ENCODE results near the gene NRG3. TPM values are rescaled to one million over a fixed set of nuclear protein-coding genes. Genes with fewer than 3 reads are reported as not detected.

Gene NRG3
- total and polyA plus RNA-seq, 9 donors, result 0.04 to 4.5 (median 0.15) TPM; not detected in 2

DNA sequence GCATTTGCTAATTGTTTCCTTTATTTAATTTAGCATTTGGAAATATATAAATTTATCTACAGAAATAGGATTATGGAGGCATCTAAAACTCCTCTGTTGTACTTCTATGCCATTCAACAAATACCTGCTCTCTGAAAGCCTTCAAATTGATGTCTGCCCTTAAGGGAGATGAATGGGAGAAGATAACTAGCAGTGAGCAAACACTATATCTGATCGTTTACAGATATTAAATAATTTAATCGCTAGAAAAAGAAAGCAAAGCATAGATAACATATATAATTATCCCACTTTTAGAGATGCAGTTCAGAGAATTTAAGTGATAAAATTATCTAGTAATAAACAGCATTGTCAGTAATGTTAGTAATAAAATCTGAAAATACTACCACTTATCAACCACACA lies 524.9 kb downstream of the NRG3 start:
- intact Hi-C loops (cut with DNase I), result no loop called here
- H3K4me3 ChIP-seq, result no peak overlapping the region
- no peak for TF ChIP-seq EP300 (IDR thresholded peaks at IDR 0.05)
- TF ChIP-seq, protein P1, sequence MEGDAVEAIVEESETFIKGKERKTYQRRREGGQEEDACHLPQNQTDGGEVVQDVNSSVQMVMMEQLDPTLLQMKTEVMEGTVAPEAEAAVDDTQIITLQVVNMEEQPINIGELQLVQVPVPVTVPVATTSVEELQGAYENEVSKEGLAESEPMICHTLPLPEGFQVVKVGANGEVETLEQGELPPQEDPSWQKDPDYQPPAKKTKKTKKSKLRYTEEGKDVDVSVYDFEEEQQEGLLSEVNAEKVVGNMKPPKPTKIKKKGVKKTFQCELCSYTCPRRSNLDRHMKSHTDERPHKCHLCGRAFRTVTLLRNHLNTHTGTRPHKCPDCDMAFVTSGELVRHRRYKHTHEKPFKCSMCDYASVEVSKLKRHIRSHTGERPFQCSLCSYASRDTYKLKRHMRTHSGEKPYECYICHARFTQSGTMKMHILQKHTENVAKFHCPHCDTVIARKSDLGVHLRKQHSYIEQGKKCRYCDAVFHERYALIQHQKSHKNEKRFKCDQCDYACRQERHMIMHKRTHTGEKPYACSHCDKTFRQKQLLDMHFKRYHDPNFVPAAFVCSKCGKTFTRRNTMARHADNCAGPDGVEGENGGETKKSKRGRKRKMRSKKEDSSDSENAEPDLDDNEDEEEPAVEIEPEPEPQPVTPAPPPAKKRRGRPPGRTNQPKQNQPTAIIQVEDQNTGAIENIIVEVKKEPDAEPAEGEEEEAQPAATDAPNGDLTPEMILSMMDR (IDR thresholded peaks at IDR 0.05), result no peak
- TF ChIP-seq POLR2A (IDR thresholded peaks at IDR 0.05), result no peak
- H3K9me3 ChIP-seq, result no peaks in the 10 kb centered on the region
- H3K27me3 ChIP-seq, result no peaks in the 10 kb centered on the region
- 39 to 57% (median 52%) methylated on average over 2 of the region's 2 CpGs for WGBS, 3 donors
- no peak overlapping the region for H3K27ac ChIP-seq
- H3K36me3 ChIP-seq, result no peaks in the 10 kb centered on the region
- no peaks in the 10 kb centered on the region for H3K4me1 ChIP-seq (ENCODE audit: insufficient read depth)
- no peak for DNase-seq

DNA sequence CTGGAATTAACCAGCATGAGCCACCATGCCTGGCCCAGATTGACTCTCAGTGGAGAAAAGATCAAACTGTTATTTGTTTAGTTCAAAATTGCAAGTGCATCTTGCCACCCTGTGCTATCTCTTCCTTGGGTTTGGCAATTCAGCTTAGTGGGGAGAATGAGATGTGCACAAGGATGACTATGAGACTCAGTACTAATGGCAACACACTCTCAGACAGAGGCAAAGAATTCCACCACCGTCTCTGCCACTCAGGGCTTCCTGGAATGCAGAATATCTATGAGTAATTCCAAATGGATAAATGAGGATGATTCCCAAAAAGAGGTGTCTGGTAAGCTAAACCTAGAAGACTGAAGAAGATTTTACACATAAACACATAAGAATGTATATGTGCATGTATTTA lies 525.8 kb downstream of the NRG3 start:
- TF ChIP-seq POLR2A (IDR thresholded peaks at IDR 0.05) (no peak), EP300 (IDR thresholded peaks at IDR 0.05) (no peak)
- TF ChIP-seq, protein P1 (IDR thresholded peaks at IDR 0.05), result no peak
- no peak overlapping the region for H3K27ac ChIP-seq
- 41 to 55% (median 54%) methylated on average over 1 of the region's 1 CpG for WGBS, 3 donors

DNA sequence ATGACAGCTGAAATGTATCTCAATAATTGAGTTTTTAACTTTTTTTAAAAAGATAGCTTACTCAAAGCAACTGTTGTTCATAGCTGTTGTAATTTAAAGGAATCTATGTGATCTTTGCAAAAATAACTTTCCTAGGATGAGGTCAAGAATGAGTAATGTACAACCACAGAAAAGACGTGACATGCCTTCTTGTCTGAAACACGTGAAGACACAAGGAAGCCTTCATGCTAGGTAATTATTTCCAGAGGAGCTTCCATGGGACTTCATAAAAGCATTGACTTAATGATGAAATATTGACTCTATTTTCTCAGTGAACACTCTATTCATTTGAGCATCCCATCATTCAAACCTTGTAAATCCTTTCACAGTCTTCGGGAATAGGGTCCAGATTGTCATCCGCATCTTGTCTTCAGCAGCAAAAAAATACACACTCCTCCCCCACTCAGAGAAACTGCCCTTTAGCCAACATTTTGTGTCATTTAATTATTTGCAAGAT lies 528.0 kb downstream of the NRG3 start:
- Histone ChIP-seq H3K27me3 (no peaks in the 10 kb centered on the region), H3K36me3 (no peaks in the 10 kb centered on the region), H3K9me3 (no peaks in the 10 kb centered on the region), H3K27ac (no peak overlapping the region), H3K4me1 (ENCODE audit: insufficient read depth) (no peaks in the 10 kb centered on the region), H3K4me3 (no peak overlapping the region)
- TF ChIP-seq EP300 (IDR thresholded peaks at IDR 0.05), result no peak
- no peak for TF ChIP-seq POLR2A (IDR thresholded peaks at IDR 0.05)
- TF ChIP-seq, protein P1 (IDR thresholded peaks at IDR 0.05), result no peak
- WGBS, 3 donors, result 65 to 72% (median 70%) methylated on average over 4 of the region's 4 CpGs
- no peak for DNase-seq
- intact Hi-C loops (cut with DNase I), result no loop called here

More for the DNA sequence above, 525.8 kb downstream of the NRG3 start:
- H3K4me3 ChIP-seq, result no peak overlapping the region
- intact Hi-C loops (cut with DNase I), result no loop called here
- no peaks in the 10 kb centered on the region for H3K4me1 ChIP-seq (ENCODE audit: insufficient read depth)
- no peak for DNase-seq
- no peaks in the 10 kb centered on the region for H3K9me3 ChIP-seq
- H3K27me3 ChIP-seq, result no peaks in the 10 kb centered on the region
- no peaks in the 10 kb centered on the region for H3K36me3 ChIP-seq

DNA sequence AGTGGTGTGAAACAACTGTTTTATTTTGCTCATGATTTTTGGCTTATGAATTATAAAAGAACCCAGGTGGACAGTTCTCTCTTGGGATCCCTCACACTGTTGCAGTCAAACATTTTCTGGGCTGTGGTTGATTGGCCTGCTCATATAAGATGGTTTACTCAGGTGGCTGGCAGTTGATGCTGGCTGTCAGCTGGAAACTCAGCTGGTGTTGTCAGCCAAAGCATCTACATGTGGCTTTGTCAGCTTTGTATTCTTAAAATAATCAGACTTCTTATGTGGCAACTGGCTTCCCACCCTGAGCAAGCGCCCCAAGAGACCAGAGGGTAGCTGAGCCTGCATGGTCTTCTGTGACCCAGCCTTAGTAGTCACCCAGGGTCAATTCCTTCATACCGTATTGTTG lies 534.7 kb downstream of the NRG3 start:
- H3K27me3 ChIP-seq, result no peaks in the 10 kb centered on the region
- DNase-seq, result no peak
- TF ChIP-seq, protein P1 (IDR thresholded peaks at IDR 0.05), result no peak
- TF ChIP-seq EP300 (IDR thresholded peaks at IDR 0.05) (no peak), POLR2A (IDR thresholded peaks at IDR 0.05) (no peak)
- 80 to 88% (median 84%) methylated on average over 2 of the region's 2 CpGs for WGBS, 3 donors
- no peaks in the 10 kb centered on the region for H3K36me3 ChIP-seq
- H3K4me1 ChIP-seq (ENCODE audit: insufficient read depth), result no peaks in the 10 kb centered on the region
- no peaks in the 10 kb centered on the region for H3K9me3 ChIP-seq
- H3K27ac ChIP-seq, result no peak overlapping the region
- no peak overlapping the region for H3K4me3 ChIP-seq
- intact Hi-C loops (cut with DNase I), result no loop called here

Data from ovary (tissue), 9 donors.